ENCODE results near the gene CCBE1. TPM values are rescaled to one million over a fixed set of nuclear protein-coding genes. Genes with fewer than 3 reads are reported as not detected.
"Not testable (repeated sequence)": the region's sequence is repeated elsewhere in the genome, so short reads cannot be mapped to it uniquely, and the experiment has no call there.

Gene CCBE1
- total and polyA plus RNA-seq, 2 donors (not counting 1 experiment from before 2014, with no cell fraction given) = 122 TPM

DNA sequence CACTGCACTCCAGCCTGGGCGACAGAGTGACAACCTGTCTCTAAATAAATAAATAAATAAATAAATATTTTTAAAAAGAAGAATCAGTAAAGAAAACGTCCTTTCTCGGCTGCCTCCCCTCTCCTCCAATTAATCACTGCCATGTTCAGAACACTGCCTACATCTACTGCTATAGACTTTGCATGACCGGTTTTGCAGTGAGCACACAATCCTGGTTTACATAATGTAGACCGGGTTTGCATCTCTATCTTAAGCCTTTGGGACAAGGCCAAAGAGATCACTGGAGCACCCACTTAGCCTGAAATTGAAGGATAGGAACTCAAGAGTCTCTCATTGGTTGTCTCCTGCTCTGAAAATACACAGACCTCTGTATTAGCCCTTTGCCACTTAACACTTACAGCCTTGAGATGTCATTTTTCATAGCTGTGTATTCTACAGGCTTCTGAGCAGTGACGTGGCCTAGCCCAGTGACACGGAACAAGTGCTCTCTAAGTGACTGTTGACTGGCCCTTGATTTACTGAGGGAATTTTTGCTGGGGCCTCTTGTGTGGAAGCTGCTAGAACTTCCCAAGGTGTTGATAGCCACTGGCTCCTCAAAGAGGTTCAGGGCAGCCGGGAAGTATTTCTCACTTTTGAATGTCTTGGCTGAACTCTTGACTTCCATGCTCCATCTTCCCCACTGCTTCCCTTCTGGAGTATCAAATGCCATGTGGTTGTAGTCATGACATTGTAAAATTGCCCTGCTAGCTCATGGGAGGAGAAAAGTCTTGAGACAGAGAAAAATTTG is 45.3 kb upstream of the CCBE1 start:
- H3K27ac ChIP-seq (ENCODE audit: insufficient read depth, low read length) = peak overlapping the region; percentile 86
- DNase-seq (ENCODE audit: low read depth in 2 of 2) = peak; percentile 45 to 84
- no peak overlapping the region for H2AFZ ChIP-seq (ENCODE audit: low read length)
- peaks cover 20% of the 10 kb centered on the region for H3K4me1 ChIP-seq (ENCODE audit: control insufficient read depth, extremely low read depth, insufficient read depth, low read length)
- H3K9me3 ChIP-seq (ENCODE audit: control insufficient read depth, insufficient read depth, low read depth, low read length) = no peaks in the 10 kb centered on the region
- no peak overlapping the region for H3K4me3 ChIP-seq (replicated peaks in 1 of 4; ENCODE audit: control extremely low read depth in 1 of 4, insufficient read depth in 1 of 4, low read depth in 3 of 4, low read length in 4 of 4)
- H3K4me2 ChIP-seq (ENCODE audit: extremely low read depth, insufficient read depth, low read length) = no peak overlapping the region
- H3K79me2 ChIP-seq (ENCODE audit: control insufficient read depth, insufficient read depth, low read length) = no peaks in the 10 kb centered on the region
- no peaks in the 10 kb centered on the region for H3K36me3 ChIP-seq (ENCODE audit: control insufficient read depth, insufficient read depth, low read length)
- no peaks in the 10 kb centered on the region for H4K20me1 ChIP-seq (ENCODE audit: control insufficient read depth, extremely low read depth, insufficient read depth, low read length)
- TF ChIP-seq, protein P1, sequence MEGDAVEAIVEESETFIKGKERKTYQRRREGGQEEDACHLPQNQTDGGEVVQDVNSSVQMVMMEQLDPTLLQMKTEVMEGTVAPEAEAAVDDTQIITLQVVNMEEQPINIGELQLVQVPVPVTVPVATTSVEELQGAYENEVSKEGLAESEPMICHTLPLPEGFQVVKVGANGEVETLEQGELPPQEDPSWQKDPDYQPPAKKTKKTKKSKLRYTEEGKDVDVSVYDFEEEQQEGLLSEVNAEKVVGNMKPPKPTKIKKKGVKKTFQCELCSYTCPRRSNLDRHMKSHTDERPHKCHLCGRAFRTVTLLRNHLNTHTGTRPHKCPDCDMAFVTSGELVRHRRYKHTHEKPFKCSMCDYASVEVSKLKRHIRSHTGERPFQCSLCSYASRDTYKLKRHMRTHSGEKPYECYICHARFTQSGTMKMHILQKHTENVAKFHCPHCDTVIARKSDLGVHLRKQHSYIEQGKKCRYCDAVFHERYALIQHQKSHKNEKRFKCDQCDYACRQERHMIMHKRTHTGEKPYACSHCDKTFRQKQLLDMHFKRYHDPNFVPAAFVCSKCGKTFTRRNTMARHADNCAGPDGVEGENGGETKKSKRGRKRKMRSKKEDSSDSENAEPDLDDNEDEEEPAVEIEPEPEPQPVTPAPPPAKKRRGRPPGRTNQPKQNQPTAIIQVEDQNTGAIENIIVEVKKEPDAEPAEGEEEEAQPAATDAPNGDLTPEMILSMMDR (conservative IDR thresholded peaks at IDR 0.05 in 1 of 2, IDR thresholded peaks at IDR 0.05 in 1 of 2; ENCODE audit: low read depth in 1 of 2, low read length in 2 of 2) = no peak
- TF ChIP-seq EZH2 (IDR thresholded peaks at IDR 0.05; ENCODE audit: low read length, missing control alignments) = no peak
- H3K9ac ChIP-seq (ENCODE audit: insufficient read depth, low read length) = no peak overlapping the region
- no peaks in the 10 kb centered on the region for H3K27me3 ChIP-seq (ENCODE audit: control insufficient read depth, insufficient read depth, low read length)

DNA sequence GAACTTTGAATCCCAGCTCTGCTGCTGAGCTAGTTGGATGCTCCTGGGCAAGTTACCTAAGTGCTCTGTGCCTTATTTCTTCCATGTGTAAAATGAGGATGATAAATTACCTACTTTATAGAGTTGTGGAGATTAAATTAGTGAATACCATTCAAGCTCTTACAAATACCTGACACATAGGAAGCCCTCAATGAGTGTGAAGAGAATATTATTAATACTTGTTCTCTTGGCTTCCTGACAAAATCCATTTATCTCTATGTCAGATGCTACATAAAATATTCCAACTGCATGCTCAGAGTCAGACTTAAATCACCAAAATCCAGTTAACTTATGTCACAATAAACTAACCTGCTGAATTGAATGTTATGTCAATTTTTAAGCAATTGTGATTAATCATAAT is 42.9 kb upstream of the CCBE1 start:
- Histone ChIP-seq H2AFZ (ENCODE audit: low read length) (no peak overlapping the region), H3K9me3 (ENCODE audit: control insufficient read depth, insufficient read depth, low read depth, low read length) (no peaks in the 10 kb centered on the region), H3K79me2 (ENCODE audit: control insufficient read depth, insufficient read depth, low read length) (no peaks in the 10 kb centered on the region), H3K27me3 (ENCODE audit: control insufficient read depth, insufficient read depth, low read length) (no peaks in the 10 kb centered on the region), H3K4me2 (ENCODE audit: extremely low read depth, insufficient read depth, low read length) (no peak overlapping the region), H3K27ac (ENCODE audit: insufficient read depth, low read length) (no peak overlapping the region), H3K9ac (ENCODE audit: insufficient read depth, low read length) (no peak overlapping the region), H3K36me3 (ENCODE audit: control insufficient read depth, insufficient read depth, low read length) (no peaks in the 10 kb centered on the region), H3K4me1 (ENCODE audit: control insufficient read depth, extremely low read depth, insufficient read depth, low read length) (peaks cover 17% of the 10 kb centered on the region), H4K20me1 (ENCODE audit: control insufficient read depth, extremely low read depth, insufficient read depth, low read length) (no peaks in the 10 kb centered on the region), H3K4me3 (replicated peaks in 1 of 4; ENCODE audit: control extremely low read depth in 1 of 4, insufficient read depth in 1 of 4, low read depth in 3 of 4, low read length in 4 of 4) (no peak overlapping the region)
- no peak for TF ChIP-seq EZH2 (IDR thresholded peaks at IDR 0.05; ENCODE audit: low read length, missing control alignments)
- TF ChIP-seq, protein P1 (conservative IDR thresholded peaks at IDR 0.05 in 1 of 2, IDR thresholded peaks at IDR 0.05 in 1 of 2; ENCODE audit: low read depth in 1 of 2, low read length in 2 of 2) = no peak
- DNase-seq (ENCODE audit: low read depth in 2 of 2) = peak in 1 of 2 donors; percentile 63

DNA sequence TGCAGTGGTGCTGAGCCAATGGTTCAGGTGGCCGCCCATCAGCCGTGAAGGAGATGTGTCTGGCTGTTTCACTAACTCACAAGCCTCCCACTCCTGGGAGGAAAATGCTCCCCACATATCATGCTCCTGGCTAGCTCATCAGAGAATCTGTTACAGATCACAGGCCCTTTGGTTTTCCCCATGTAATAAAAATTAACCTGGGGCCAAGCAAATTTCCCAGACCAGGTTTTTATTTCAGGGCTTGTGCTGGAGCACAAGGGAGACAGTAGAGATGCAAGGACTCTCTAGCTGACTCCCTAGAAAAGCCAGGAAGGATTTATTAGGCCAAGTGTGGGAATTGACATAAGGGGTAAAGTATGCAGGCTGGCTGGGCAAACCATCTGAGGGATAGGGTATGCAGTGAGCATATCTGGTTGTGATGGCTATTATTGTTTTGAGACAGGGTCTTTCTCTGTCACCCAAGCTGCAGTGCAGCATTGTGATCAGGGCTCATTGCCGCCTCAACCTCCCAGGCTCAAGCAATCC is 40.6 kb upstream of the CCBE1 start:
- no peak for DNase-seq (ENCODE audit: low read depth in 2 of 2)
- Histone ChIP-seq H3K9ac (ENCODE audit: insufficient read depth, low read length) (no peak overlapping the region), H3K27me3 (ENCODE audit: control insufficient read depth, insufficient read depth, low read length) (no peaks in the 10 kb centered on the region), H3K4me3 (replicated peaks in 1 of 4; ENCODE audit: control extremely low read depth in 1 of 4, insufficient read depth in 1 of 4, low read depth in 3 of 4, low read length in 4 of 4) (no peak overlapping the region), H3K27ac (ENCODE audit: insufficient read depth, low read length) (no peak overlapping the region), H3K9me3 (ENCODE audit: control insufficient read depth, insufficient read depth, low read depth, low read length) (no peaks in the 10 kb centered on the region), H2AFZ (ENCODE audit: low read length) (no peak overlapping the region), H3K4me1 (ENCODE audit: control insufficient read depth, extremely low read depth, insufficient read depth, low read length) (peaks cover 5% of the 10 kb centered on the region), H4K20me1 (ENCODE audit: control insufficient read depth, extremely low read depth, insufficient read depth, low read length) (no peaks in the 10 kb centered on the region), H3K4me2 (ENCODE audit: extremely low read depth, insufficient read depth, low read length) (no peak overlapping the region), H3K79me2 (ENCODE audit: control insufficient read depth, insufficient read depth, low read length) (no peaks in the 10 kb centered on the region), H3K36me3 (ENCODE audit: control insufficient read depth, insufficient read depth, low read length) (no peaks in the 10 kb centered on the region)
- TF ChIP-seq EZH2 (IDR thresholded peaks at IDR 0.05; ENCODE audit: low read length, missing control alignments) = no peak
- TF ChIP-seq, protein P1 (conservative IDR thresholded peaks at IDR 0.05 in 1 of 2, IDR thresholded peaks at IDR 0.05 in 1 of 2; ENCODE audit: low read depth in 1 of 2, low read length in 2 of 2) = no peak

DNA sequence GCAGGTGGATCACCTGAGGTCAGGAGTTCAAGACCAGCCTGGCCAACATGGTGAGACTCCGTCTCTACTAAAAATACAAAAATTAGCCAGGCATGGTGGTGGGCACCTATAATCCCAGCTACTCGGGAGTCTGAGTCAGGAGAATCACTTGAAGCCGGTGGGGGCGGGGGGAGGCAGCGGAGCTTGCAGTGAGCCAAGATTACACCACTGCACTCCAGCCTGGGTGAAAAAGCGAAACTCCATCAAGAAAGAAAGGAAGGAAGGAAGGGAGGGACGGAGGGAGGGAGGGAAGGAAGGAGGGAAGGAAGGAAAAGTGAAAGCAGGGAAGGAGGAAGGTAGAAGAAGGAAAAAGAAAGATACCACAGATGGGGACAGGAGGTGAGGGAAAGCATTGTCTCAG is 40.1 kb upstream of the CCBE1 start:
- H3K4me1 ChIP-seq (ENCODE audit: control insufficient read depth, extremely low read depth, insufficient read depth, low read length); DNase-seq (ENCODE audit: low read depth in 2 of 2); H3K27me3 ChIP-seq (ENCODE audit: control insufficient read depth, insufficient read depth, low read length); H3K79me2 ChIP-seq (ENCODE audit: control insufficient read depth, insufficient read depth, low read length); H3K4me2 ChIP-seq (ENCODE audit: extremely low read depth, insufficient read depth, low read length); H3K27ac ChIP-seq (ENCODE audit: insufficient read depth, low read length); H3K4me3 ChIP-seq (replicated peaks in 1 of 4; ENCODE audit: control extremely low read depth in 1 of 4, insufficient read depth in 1 of 4, low read depth in 3 of 4, low read length in 4 of 4); H3K36me3 ChIP-seq (ENCODE audit: control insufficient read depth, insufficient read depth, low read length); H2AFZ ChIP-seq (ENCODE audit: low read length); H3K9me3 ChIP-seq (ENCODE audit: control insufficient read depth, insufficient read depth, low read depth, low read length); H4K20me1 ChIP-seq (ENCODE audit: control insufficient read depth, extremely low read depth, insufficient read depth, low read length); H3K9ac ChIP-seq (ENCODE audit: insufficient read depth, low read length): not testable (repeated sequence)
